SHP77 (cell line): Measurements from ENCODE around the gene RAB44.

Experiments used
- DNase-seq, 2 experiments: peaks; one replicate each; lab custom pipeline; 2025; lab: John Stamatoyannopoulos, UW

The RAB44 gene

DNA sequence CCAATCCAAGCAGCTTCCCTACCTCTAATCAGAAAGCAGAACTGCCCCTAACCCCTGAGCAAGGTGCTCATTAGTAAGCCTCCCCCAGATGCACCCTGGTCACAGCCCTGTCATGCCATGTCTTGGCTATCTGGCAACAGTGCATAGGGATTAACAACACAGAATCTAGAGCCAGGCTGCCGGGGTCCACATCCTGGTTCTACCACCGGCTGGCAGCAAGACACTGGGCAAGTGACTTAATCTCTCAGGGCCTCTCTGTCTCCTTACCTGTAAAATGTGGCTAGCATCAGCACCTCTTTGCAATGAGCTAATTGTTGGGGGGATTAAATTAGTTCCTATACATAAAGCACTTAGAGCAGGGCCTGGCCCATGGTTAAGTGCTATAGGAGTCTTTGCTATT is 73.5 kb downstream of the RAB44 start:
- no peak for DNase-seq

GRCh38 chr6:36772397-36772796 is 74.8 kb downstream of the RAB44 start:
- DNase-seq: no peak

- peak in 1 of 2 experiments; percentile 28 for DNase-seq
Measured at GRCh38 chr6:36774331-36774730, 76.7 kb downstream of the RAB44 start.

GRCh38 chr6:36776167-36776566 is 78.5 kb downstream of the RAB44 start:
- no peak for DNase-seq

- no peak for DNase-seq
Measured at GRCh38 chr6:36777801-36778200, 80.2 kb downstream of the RAB44 start.

GRCh38 chr6:36779227-36779626 is 81.6 kb downstream of the RAB44 start:
- DNase-seq: no peak

- DNase-seq: peak; percentile 52 to 60
Measured at GRCh38 chr6:36780442-36781177, 83.0 kb downstream of the RAB44 start.

GRCh38 chr6:36781669-36782068 is 84.0 kb downstream of the RAB44 start:
- no peak for DNase-seq
